ENCODE measurements around the gene MAMDC2. TPM values are rescaled to one million over a fixed set of nuclear protein-coding genes. Genes with fewer than 3 reads are reported as not detected.

Gene MAMDC2
- total RNA-seq, 1 experiment from 2014 or later: 4.6 TPM

DNA sequence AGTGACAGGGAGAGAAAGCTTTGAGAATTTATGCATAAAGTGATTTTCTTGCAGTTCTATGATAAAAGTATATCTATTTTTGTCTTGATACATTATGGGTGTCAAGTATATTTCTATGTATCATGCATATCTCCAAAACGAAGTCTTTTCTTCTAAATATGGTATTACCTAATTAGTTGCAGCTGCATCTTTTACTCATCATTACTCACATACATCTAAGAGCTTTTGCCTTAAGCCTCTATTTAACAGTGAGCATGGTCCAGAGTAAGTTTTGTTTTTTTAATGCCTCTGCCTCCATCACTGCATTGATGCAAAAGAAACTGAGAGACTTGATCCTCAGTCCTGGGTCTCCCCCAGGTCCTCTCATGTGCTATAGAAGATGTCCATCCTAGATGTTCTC lies 175.1 kb downstream of the MAMDC2 start:
- Histone ChIP-seq H2BK20ac (ENCODE audit: low read depth, low read length, poor library complexity, severe bottlenecking) (no peak overlapping the region), H4K5ac (ENCODE audit: insufficient read length, low read depth, low read length) (no peak overlapping the region), H3K23me2 (ENCODE audit: insufficient read length, low read depth, low read length, poor library complexity, severe bottlenecking) (no peaks in the 10 kb centered on the region), H3K4me2 (ENCODE audit: insufficient read depth, insufficient read length, low read length) (no peak overlapping the region), H3K18ac (ENCODE audit: insufficient read length, low read depth, low read length) (no peak overlapping the region), H3K27ac (ENCODE audit: insufficient read length, low read depth, low read length) (no peak overlapping the region), H4K8ac (replicated peaks; ENCODE audit: insufficient read length, low read depth, low read length) (no peak overlapping the region), H4K91ac (ENCODE audit: insufficient read length, low read depth, low read length) (no peak overlapping the region), H3K9ac (ENCODE audit: extremely low read depth, insufficient read length, low read length) (no peak overlapping the region), H3K4ac (ENCODE audit: low read depth, low read length) (no peak overlapping the region), H3K4me1 (ENCODE audit: insufficient read depth, low read length) (no peaks in the 10 kb centered on the region), H3K27me3 (ENCODE audit: insufficient read depth, low read length) (no peaks in the 10 kb centered on the region), H2BK15ac (ENCODE audit: low read depth, low read length) (no peak overlapping the region), H3K23ac (ENCODE audit: insufficient read length, low read depth, low read length) (no peak overlapping the region), H2AFZ (ENCODE audit: low read length) (no peak overlapping the region), H2AK5ac (ENCODE audit: insufficient read length, low read length) (no peak overlapping the region), H3K79me1 (ENCODE audit: insufficient read depth, low read depth, low read length, poor library complexity, severe bottlenecking) (no peaks in the 10 kb centered on the region), H2BK5ac (ENCODE audit: insufficient read length, low read length) (no peak overlapping the region), H2BK120ac (ENCODE audit: low read depth, low read length, poor library complexity, severe bottlenecking) (no peak overlapping the region), H3T11ph (ENCODE audit: low read length) (no peak overlapping the region), H2BK12ac (ENCODE audit: insufficient read length, low read depth, low read length) (no peak overlapping the region), H3K14ac (ENCODE audit: insufficient read depth, low read length) (no peak overlapping the region), H3K56ac (ENCODE audit: insufficient read length, low read depth, low read length) (no peak overlapping the region), H3K79me2 (ENCODE audit: insufficient read depth, low read length) (no peaks in the 10 kb centered on the region), H4K20me1 (ENCODE audit: control insufficient read depth, insufficient read depth, insufficient read length) (no peaks in the 10 kb centered on the region), H3K9me3 (ENCODE audit: control insufficient read depth, low read depth, low read length) (no peaks in the 10 kb centered on the region)
- Mint-ChIP-seq H3K4me1 (no peaks in the 10 kb centered on the region), H3K27me3 (ENCODE audit: low read depth) (no peaks in the 10 kb centered on the region), H3K9me3 (peaks cover 0 to under 1% of the 10 kb centered on the region in 2 experiments; a peak in 2 of 5 replicates), H3K4me3 (no peak overlapping the region), H3K36me3 (ENCODE audit: insufficient read depth in 1 of 3, low read depth in 3 of 3) (peaks cover 0 to 13% (median under 1%) of the 10 kb centered on the region in 3 experiments; a peak in 3 of 7 replicates), H3K27ac (no peak overlapping the region; a peak in 1 of 7 replicates)
- DNase-seq: no peak
- no CpG with 5 or more reads among the region's 1 CpG for whole genome bisulfite sequencing (ENCODE audit: extremely low coverage, insufficient read length, low lambda C conversion rate)
- no peak for TF ChIP-seq CTCF (conservative IDR thresholded peaks at IDR 0.05)
